Chondrocyte (in vitro differentiated cells): ENCODE results near the gene PDE4D. TPM values are rescaled to one million over a fixed set of nuclear protein-coding genes. Genes with fewer than 3 reads are reported as not detected.
"Not testable (repeated sequence)": the region's sequence is repeated elsewhere in the genome, so short reads cannot be mapped to it uniquely, and the experiment has no call there.

Source experiments
- DNase-seq: peaks from one replicate; pipeline ENCODE4 v3.0.0; 2021; ENCODE audit warnings: mixed read lengths, low spot score
- H3K27ac Mint-ChIP-seq: one replicate; pipeline ENCODE4 v1.8.0; 2021; ENCODE audit warnings: mild to moderate bottlenecking, moderate library complexity, mixed read lengths; ENCODE audit not compliant: unreplicated experiment
- H3K27me3 Mint-ChIP-seq: 2 replicates; pipeline ENCODE4 v1.8.0; 2021; ENCODE audit warnings: low read depth, mixed read lengths
- H3K36me3 Mint-ChIP-seq: 2 replicates; pipeline ENCODE4 v1.8.0; 2021; ENCODE audit warnings: low read depth, mixed read lengths
- H3K4me1 Mint-ChIP-seq: 2 replicates; pipeline ENCODE4 v1.8.0; 2021; ENCODE audit warnings: low read depth, mild to moderate bottlenecking, mixed read lengths
- H3K4me3 Mint-ChIP-seq: one replicate; pipeline ENCODE4 v1.8.0; 2021; ENCODE audit warnings: mild to moderate bottlenecking, moderate library complexity, mixed read lengths; ENCODE audit not compliant: unreplicated experiment
- H3K9me3 Mint-ChIP-seq: 2 replicates; pipeline ENCODE4 v1.8.0; 2021; ENCODE audit warnings: low read depth, mixed read lengths
- CTCF ChIP-seq: fragments of 200-600 bp; sonication (generic); IDR thresholded peaks from 2 replicates; pipeline ENCODE4 v1.5.0; 2021; ENCODE audit warnings: antibody characterized with exemption, mild to moderate bottlenecking, moderate library complexity
- total RNA-seq: library from RNA; stranded (reverse); gene quantifications from 3 replicates; pipeline ENCODE4 v1.2.1, GENCODE V29; 2021

PDE4D gene
- total RNA-seq, 1 donor from 2014 or later, result 21.1 TPM

- H3K4me1 Mint-ChIP-seq, result peaks cover 86% of the 10 kb centered on the region
- H3K4me3 Mint-ChIP-seq, result no peak overlapping the region
- no peaks in the 10 kb centered on the region for H3K27me3 Mint-ChIP-seq
- H3K9me3 Mint-ChIP-seq, result no peaks in the 10 kb centered on the region
- TF ChIP-seq CTCF, result no peak
- H3K27ac Mint-ChIP-seq, result peak overlapping the region; percentile 18
- H3K36me3 Mint-ChIP-seq, result no peaks in the 10 kb centered on the region
- DNase-seq, result no peak
Measured at GRCh38 chr5:59790376-59790775, 103.2 kb downstream of the PDE4D start.

- TF ChIP-seq CTCF, result no peak
- Mint-ChIP-seq H3K36me3 (no peaks in the 10 kb centered on the region), H3K27ac (peak overlapping the region; percentile 37), H3K27me3 (no peaks in the 10 kb centered on the region), H3K9me3 (no peaks in the 10 kb centered on the region), H3K4me3 (no peak overlapping the region), H3K4me1 (peaks cover 88% of the 10 kb centered on the region)
- no peak for DNase-seq
Measured at GRCh38 chr5:59789894-59790293, 103.6 kb downstream of the PDE4D start.

- Mint-ChIP-seq H3K27ac (peak overlapping the region; percentile 37), H3K36me3 (no peaks in the 10 kb centered on the region), H3K4me1 (peaks cover 88% of the 10 kb centered on the region), H3K27me3 (no peaks in the 10 kb centered on the region), H3K9me3 (no peaks in the 10 kb centered on the region), H3K4me3 (no peak overlapping the region)
- no peak for DNase-seq
- no peak for TF ChIP-seq CTCF
Measured at GRCh38 chr5:59789197-59789596, 104.3 kb downstream of the PDE4D start.

- Mint-ChIP-seq H3K4me1 (peaks cover 60% of the 10 kb centered on the region), H3K4me3 (peak overlapping the region; percentile 1), H3K36me3 (no peaks in the 10 kb centered on the region), H3K27me3 (no peaks in the 10 kb centered on the region), H3K27ac (peak overlapping the region; percentile 93), H3K9me3 (no peaks in the 10 kb centered on the region)
- TF ChIP-seq CTCF, result no peak
- DNase-seq, result no peak
Measured at GRCh38 chr5:59786334-59786805, 107.2 kb downstream of the PDE4D start.

- H3K27me3 Mint-ChIP-seq, result no peaks in the 10 kb centered on the region
- no peaks in the 10 kb centered on the region for H3K36me3 Mint-ChIP-seq
- H3K4me1 Mint-ChIP-seq, result peaks cover 54% of the 10 kb centered on the region
- no peaks in the 10 kb centered on the region for H3K9me3 Mint-ChIP-seq
- no peak for TF ChIP-seq CTCF
- DNase-seq, result no peak
- H3K4me3 Mint-ChIP-seq, result peak overlapping the region; percentile 1
- H3K27ac Mint-ChIP-seq, result peak overlapping the region; percentile 93
Measured at GRCh38 chr5:59785676-59786333, 107.7 kb downstream of the PDE4D start.

GRCh38 chr5:59784708-59785107 is 108.8 kb downstream of the PDE4D start:
- H3K4me1 Mint-ChIP-seq, result peaks cover 43% of the 10 kb centered on the region
- not testable (repeated sequence) for DNase-seq, H3K27me3 Mint-ChIP-seq, H3K36me3 Mint-ChIP-seq, H3K27ac Mint-ChIP-seq, H3K4me3 Mint-ChIP-seq, H3K9me3 Mint-ChIP-seq
